RPMI8226 (cell line): ENCODE data around the gene FGFBP1.
"Not testable (repeated sequence)": the region's sequence is repeated elsewhere in the genome, so short reads cannot be mapped to it uniquely, and the experiment has no call there.

ENCODE experiments used
- DNase-seq: peaks from one replicate; pipeline ENCODE4 v3.0.0-alpha.2; 2015

Gene FGFBP1

DNA sequence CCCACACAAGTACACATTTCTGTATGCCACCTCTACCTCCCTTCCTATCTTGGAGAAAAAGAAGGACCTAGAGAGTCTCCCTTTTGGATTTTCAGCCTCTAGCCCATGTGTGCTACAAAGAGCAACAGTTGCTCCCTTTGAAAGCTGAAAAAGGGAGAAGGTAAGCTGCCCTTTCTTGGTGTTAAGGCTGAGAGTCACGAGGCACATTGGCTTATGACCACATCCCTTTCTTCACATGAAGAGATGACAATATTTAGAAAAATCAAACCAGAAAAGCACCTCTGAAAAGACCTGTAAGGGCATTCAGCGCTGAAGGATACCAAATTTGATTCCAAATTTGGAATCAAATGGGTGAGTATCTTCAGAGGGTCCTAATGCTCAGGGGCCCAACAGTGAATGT, 6.4 kb upstream of the FGFBP1 start:
- no peak for DNase-seq

DNA sequence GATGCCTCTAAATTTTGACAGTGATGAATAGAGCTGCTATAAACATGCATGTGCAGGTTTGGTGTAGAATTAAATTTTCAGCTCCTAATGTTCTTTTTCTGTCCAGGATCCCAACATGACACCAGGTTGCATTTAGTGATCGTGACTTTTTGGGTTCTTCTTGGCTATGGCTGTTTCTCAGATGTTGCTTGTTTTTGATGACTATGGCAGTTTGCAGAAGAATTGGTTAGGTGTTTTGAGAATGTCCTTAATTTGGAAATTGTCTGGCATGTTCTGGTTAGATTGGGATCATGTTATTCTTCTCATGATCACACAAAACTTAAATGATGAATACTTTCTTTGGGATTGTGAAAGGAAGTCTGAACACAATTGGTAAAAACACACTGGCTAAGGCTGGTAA, 3.7 kb upstream of the FGFBP1 start:
- no peak for DNase-seq

DNA sequence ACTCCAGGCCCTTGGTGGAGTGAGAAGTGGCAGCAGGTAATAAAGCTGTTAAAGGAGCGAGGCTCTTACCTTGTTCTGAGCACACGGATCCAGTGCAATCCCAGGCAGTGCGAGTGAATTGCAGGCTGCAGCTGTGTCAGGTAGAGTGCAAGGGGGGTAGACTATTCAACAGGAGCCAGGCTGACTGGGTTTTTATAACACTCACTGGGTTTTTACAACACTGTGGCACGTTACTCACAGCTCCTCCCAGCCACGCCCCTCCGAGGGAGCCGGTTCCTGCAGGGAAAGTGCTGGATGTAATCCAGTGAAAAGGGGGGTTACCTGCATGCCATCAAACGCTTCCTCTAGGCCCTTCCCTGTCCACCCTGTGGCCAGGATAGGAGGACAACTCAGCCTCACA, 358 bp downstream of the FGFBP1 start:
- DNase-seq: no peak

DNA sequence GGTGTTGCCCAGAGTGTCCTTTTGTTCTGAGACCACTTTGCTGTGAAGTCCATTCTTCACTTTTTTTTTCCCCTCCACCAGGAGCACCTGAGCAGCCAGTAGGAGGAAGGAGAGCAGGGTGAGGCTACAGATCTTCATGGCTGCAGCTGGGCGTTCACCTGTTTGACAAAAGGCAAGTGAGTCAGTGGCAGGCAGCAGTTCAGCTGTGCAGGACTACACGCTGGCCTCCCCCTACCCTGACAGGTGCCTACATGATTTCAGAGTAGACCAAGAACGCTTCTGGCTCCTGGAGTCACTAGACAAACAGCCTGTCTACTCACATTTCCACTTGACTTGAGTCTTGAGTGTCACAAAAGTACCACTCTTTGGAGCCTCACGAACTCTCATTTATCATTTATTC, 2.0 kb downstream of the FGFBP1 start:
- no peak for DNase-seq

DNA sequence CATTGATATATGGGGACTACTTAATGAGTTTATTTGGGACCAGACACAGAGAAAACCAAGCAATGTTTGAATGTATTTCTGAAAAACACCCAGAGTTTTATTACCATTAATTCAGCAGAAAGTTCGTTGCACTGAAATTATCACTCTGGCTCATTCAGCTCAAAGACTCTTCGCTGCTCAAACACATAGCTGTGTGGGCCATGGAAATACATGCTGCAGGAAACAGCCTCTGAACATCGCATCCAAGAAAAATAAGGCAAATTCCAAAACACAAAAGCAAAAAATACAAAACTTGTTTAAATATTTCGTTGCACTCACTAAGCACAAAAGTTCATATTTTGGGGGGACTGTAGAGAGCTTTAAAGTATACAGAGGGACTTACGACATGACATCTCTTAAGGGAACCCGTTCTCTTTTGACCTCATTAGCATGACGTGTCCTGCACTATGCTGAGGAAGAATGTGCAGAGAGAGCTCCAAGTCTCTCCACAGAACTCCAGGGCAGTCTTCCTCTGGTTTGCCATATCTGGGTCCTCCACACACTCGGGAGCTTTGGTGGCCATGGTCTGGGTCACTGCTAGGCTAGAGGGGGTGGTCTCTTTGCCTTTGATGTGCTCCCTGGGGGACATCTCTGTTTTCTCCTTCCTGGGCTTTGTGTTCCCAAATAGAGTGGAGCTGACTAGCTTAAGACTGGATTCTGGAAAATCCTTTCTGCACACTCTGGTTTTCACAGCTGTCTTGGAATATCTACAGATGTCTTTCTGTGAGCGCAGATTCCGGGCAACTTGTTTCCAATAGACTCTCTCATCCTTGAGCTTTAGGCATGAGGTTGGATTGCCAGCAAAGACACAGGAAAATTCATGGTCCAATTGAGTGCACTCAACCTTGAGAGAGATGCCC, 2.8 kb downstream of the FGFBP1 start:
- DNase-seq: no peak

DNA sequence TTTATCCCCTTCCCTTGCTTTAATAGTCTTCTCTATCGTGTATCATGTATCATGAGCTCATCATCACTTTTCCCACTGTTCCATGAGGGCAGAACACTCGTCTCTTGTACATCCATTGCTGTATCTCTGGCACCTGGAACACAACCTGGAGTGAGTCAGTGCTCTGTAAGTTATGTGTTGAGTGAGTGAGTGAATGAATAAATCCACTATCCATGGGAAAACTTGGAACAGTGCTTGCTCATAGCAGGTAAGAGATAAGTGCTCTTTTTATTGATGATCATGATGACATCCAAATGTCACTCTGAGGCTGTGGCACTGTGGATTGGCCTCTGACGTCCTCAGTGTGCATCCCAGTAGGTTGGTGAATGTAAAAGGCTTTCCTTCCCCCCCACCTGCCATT, 4.3 kb downstream of the FGFBP1 start:
- no peak for DNase-seq

DNA sequence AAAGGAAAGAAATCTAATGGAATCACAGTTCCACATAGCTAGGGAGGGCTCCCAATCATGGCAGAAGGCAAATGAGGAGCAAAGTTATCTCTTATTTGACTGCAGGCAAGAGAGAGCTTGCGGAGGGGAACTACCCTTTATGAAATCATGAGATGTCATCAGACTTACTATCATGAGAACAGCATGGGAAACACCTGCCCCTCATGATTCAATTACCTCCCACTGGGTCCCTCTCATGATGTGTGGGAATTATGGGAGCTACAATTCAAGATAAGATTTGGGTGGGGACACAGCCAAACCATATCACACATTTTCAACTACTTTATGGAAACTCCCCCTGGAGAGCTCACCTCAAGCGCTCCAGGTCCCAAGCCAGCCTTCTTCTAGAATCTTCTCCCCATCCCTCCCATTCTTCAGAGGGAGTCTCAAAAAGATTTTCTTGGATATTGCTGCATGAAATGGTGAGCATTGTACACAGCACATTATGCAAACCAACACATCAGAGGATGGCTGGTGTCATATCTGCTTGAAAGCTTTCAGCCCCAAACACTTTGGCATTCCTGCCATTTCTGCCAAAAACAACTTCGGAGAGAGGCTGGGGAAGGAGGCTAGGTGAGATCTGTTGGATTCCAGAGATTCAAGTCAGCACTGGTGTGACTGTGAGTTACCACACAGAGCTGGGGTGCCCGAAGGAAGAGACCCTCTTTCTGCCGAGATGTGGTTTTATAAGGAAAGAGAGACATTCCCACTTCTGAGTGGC, 6.9 kb downstream of the FGFBP1 start:
- DNase-seq: no peak

DNA sequence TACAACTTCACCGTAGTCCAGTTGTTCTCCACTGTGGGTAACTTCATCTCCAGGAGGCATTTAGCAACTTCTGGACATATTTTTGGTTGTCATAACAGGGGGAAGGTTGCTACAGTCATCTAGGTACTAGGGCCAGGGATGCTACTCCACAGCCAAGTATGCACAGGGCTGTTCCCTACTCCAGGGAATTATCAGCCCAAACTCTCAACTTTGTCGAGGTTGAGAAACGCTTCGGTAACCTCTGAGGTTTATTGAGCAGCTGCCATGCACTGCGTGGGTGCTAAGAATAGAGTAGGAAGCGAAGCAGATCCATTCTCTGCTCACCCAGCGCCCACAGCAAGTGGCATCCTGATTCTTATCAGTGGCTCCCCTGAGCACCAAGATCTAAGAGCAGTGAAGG, 8.2 kb downstream of the FGFBP1 start:
- no peak for DNase-seq

DNA sequence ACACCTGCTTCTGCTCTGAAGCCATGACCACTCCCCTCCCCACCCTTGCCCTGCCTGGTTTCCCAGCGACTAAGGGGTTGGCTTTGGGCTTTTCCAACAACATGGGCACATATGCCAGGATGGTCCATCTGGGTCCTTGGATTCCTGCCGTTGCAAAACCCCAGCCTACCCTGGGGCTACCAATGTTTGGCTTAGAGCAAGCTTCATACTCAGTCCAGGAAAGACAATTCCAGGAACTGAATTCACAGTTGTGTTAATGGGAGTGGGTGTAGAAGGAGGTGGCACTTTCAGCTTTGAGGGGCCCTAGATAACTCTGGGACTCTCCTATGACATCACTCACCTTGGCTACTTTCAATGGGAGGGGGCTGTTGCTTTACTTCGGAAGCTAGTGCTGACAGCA, 9.0 kb downstream of the FGFBP1 start:
- no peak for DNase-seq

DNA sequence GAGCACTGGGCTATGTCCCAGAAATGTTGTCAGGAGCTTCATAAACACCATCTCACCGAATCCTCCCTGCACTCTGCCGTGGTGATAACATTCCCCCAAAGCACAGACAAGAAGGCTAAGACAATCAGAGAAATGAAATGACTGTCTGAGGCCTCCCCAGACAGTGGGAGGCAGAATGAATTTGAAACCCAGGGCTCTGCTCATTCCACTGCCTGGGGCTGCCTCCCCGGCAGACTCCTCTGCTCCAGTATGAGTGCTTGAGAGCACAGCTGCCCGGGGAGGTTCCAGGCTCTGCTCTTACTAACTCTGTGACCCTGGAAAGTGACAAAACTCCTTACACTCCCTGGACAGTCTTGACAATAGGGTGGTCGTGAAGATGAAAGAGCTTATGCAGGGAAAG, 9.7 kb downstream of the FGFBP1 start:
- no peak for DNase-seq

DNA sequence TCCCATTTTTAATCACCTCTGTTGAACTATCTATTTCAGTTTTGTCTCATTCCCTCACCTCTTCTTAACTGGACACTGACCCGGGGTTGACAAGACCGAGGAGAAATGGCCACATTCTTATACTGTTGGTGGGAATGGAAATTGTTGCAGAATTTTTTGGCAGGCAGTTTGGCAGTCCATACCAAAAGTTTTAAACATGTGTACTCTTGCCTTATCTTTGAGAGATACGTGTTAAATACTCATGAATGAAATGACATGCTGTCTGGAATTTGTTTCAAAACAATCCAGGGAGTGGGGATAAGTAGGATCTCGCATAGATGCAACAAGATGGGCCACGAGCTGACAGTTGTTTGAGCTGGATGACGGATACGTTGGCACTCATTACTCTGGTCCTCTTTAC, 12.1 kb downstream of the FGFBP1 start:
- no peak for DNase-seq

DNA sequence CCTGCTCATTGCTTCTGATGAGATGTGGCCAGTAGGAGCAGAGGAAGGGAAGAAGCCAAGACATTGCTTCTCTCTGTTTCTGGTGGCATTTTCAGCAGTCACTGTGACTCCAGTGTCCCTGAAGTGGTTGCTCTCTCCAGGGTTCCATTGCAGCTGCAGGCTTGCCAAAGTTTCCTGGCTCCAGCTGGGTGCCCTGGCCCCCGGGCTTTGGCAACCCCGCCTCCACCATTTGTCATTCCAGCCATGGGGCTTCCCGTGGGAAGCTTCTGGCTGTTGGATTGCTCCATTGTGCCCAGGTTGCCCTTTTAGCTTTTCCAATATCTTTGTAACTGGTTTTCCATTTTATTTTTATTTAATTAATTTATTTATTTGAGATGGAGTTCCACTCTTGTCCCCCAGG, 12.7 kb downstream of the FGFBP1 start:
- DNase-seq: no peak

DNA sequence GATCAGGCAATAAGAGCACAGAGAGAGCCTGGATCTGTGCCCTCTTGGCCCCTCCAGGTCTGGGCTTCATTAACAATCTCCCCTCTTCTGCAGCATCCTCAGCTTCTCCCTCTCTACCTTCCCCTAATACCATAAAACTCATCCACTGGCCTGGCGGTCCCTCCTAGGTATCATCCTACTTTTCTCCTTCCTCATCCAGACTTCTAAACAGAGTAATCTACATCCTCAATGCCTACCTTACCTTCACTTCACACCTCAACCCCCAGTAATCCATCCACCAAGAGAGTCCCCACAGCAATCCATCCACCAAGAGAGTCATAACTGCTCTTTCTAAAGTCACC, 17.0 kb downstream of the FGFBP1 start:
- no peak for DNase-seq

DNA sequence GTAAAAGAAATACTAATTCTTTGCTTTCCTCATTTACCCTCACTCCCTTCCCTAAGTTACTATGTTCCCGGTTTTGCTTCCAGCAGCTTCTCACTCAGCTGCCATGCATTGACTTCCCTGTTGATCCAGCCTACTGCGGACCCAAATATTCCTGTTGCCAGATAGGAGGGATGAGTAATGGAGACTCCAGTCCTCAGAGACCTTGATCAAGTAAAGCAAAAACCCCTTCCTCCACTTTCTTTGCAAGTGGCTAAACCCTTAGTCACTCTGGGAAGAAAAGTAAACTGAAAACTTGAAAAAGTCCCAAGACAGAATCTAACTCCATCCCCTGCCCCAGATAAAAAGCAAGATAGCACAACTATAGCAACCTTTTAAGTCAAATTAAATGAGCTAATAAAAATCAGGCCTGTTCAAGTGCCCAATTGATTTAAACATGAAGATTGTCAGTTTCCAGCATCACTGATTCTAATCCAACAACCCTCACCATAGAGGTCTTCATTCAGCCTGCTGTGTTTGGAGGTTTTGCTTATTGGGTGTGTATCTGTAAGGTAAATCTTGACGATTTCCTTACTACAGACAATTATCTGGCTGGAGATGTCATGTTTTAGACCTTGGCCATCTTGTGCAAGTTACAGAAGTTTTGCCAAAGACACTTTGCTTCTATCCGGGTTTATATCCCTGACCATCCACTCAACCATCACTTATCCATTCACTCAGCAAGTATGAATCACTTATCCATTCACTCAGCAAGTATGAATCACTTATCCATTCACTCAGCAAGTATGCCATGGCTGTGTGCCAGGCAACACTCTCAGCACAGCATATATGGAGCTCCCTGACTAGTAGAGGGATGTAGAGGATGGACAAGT, 17.6 kb downstream of the FGFBP1 start:
- no peak for DNase-seq

DNA sequence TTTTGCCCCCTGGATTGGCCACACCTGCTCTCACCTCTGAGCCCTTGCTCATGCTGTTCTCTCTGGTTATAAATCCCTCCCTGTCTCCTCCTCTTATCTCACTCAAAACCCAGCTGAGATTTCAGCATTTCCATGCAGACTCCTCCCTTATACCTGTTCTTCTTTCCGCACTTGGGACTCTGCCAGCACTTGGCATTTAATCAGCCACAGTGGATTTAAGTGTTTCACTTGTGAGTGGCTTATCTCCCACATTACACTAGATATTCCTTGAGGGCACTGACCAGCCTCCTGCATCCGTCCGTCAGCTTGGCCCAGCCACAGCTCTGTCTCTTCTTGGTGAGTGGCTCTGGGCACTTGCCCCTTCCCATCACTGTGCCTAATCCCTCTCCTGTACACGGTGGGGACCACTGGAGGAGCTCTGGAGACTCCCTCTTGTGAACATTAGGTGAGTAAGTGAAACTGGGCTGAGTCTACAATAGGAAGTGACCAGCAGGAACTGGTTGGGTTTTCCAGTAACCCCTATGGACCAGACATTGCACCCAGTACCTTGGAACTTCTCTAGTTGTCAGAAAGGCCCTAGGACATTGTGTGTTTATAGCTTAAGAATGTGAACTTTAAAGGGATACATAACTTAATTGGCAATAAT, 19.9 kb downstream of the FGFBP1 start:
- no peak for DNase-seq

DNA sequence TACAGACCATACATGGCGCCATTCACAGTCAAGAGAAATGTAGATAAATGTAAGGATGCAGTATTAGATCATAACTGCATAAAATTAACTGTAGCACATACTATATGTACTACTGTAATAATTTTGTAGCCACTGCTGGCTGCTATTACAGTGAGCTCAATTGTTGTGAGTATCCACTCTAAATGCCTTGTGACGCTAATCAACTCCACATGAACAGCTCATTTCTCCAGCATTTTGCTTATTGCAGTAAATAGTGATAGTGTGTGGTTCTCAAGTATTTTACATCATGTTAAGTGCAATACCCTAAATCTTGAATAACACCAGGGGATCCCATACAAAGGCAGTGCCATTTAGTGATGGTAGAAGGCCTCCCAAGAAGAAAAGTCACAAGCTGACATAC, 21.2 kb downstream of the FGFBP1 start:
- DNase-seq: no peak

DNA sequence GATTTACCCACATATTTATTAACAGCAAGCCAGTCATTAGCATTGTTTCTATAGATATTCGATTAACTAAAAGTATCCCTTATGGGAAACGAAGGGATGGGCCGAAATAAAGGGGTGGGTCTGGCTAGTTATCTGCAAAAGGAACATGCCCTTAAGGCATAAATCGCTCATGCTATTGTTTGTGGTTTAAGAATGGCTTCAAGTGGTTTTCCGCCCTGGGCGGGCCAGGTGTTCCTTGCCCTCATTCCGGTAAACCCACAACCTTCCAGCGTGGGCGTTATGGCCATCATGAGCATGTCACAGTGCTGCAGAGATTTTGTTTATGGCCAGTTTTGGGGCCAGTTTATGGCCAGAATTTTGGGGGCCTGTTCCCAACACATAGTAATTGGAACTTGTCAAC, 22.2 kb downstream of the FGFBP1 start:
- not testable (repeated sequence) for DNase-seq

DNA sequence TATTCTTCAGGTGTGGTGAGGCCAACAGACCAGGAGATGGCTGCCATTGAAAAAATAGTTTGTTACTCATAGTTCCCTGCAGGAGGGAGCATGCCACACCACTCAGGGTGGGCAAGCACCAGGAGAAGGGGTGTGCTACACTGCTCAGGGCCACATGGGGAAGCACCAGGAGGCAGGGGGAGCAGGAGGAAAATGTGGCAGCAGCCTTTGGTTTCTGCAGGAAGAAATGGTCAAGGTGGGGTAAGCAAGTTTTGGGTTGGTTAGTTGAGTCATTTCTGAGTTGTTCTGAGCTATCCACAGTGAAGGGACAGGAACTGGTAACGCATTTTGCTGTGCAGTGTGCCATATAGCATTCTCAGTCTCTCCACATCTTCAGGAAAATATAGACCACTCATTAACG, 23.8 kb downstream of the FGFBP1 start:
- DNase-seq: no peak

DNA sequence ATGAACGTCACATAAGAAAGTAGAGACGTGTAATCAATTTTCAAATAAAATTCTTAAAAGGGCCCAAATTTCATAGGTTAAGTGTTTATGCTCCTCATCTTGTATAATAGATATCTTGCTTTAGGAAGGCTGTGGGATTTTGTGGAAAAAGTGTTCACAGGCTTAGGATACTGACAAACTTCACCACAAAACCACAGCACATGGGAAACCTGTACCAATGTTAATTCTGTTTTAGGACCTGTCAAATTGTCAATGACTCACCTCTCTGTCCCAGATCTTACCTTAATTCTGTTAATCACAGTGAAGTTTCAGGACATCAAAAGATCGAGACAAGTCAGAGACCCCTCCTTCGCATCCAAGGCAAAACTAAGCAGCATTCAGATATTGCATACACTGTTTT, 24.2 kb downstream of the FGFBP1 start:
- DNase-seq: no peak

DNA sequence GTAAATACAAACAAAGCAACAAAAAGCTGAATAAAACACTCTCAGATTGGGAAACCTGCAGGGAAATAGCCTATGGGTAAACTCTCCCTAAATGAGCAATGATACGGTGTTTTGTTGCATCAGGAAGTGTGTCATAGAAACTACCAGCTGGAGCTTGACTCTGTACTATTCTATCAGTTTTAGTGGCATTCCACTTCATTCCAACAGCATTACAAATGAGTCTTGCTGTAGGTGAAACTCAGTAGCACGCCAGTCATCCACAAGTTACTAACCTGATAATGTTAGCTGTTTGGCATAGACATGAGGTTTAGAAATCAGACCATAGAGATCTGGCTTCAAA, 24.9 kb downstream of the FGFBP1 start:
- DNase-seq: no peak

DNA sequence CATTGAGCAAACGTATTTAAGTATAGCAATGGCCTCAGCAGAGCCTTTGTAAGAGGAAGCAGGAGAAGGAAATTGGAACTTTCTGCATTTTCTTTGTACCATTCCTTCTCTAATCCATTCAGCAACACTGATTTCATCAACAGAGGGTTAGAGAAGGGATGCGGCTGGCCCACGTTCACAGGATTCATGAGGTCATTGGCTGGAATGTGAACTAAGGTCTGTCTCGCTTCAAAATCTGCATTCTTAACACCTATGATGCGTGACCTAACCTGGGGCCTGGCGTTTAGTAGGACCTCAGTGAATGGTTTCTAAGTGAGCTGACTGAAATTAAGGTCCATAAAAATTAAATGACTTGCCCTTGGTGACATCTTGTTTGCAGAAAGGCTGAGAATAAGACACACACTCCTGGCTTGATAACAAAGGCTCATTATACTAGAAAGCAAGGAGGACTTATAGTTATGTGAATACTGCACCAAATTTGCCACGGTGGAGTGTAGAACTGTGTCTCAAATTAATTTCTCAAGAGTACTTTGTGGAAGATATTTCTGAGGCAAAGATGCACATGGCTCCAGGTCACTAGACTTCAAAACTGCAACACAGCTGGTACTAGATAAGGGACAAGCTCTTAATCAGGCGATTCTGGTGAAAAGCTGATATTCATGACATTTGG, 25.4 kb downstream of the FGFBP1 start:
- no peak for DNase-seq

DNA sequence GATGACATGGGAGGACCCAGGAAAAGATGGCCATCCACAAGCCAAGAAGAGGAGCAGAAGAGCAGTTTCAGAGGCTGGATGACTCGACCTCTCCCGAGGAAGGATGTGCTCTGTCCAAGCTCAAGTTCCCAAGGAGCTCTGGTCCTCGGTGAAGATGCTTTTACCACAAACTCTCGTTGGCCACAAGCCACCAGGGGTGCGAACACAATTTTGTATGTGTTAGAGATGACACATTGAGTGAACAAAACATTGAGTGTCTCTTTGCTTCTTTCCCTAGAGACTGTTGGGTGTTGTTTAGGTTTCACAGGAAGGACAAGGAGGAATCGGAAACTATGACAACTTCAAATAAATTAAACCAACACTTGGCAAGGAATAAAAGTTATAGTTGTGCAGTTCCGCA, 26.3 kb downstream of the FGFBP1 start:
- DNase-seq: no peak
